Gastroesophageal sphincter (tissue), 3 donors: ENCODE results near the gene CFAP46.

Experiments used
- CTCF ChIP-seq, 4 experiments: fragments of 200-600 bp in 2 of 4; fragments of 450-650 bp in 2 of 4; sonication (generic) in 1 of 4; IDR thresholded peaks; one replicate each; pipeline ENCODE4 v1.5.1; 2017 to 2019; ENCODE audit warnings: antibody characterized with exemption in 4 of 4, mild to moderate bottlenecking in 2 of 4, moderate library complexity in 2 of 4
- POLR2A ChIP-seq, 2 donors: fragments of 450-650 bp; IDR thresholded peaks; one replicate each; pipeline ENCODE4 v1.6.1; 2017; ENCODE audit warnings: antibody characterized with exemption in 2 of 2, mild to moderate bottlenecking in 2 of 2, moderate library complexity in 1 of 2

GRCh38 chr10:132977807-132978206, 35.4 kb upstream of the CFAP46 start:
- TF ChIP-seq CTCF (IDR thresholded peaks at IDR 0.05), result no peak
- TF ChIP-seq POLR2A (IDR thresholded peaks at IDR 0.05), result no peak
